Muscle of back (tissue), 11 donors: Measurements from ENCODE around the gene EGFL7. TPM values are rescaled to one million over a fixed set of nuclear protein-coding genes. Genes with fewer than 3 reads are reported as not detected.

Experiments
- DNase-seq, 3 donors: peaks; one replicate each; pipeline versions ENCODE4 v3.0.0 to v3.0.0-alpha.2; 2013
- polyA plus RNA-seq, 10 donors: library from polyadenylated mRNA; unstranded; fragments of 120-200 nt; gene quantifications; one replicate each; pipeline ENCODE4 v1.2.1, GENCODE V29; 2013; ENCODE audit not compliant: insufficient read length in 10 of 10

The EGFL7 gene
- polyA plus RNA-seq, 10 donors, result 45.3 to 73.9 (median 55.6) TPM

- no peak for DNase-seq
These were observed 52.2 kb downstream of the EGFL7 start for GRCh38 chr9:136714893-136715274.

GRCh38 chr9:136717399-136717798, 54.7 kb downstream of the EGFL7 start:
- no peak for DNase-seq

- no peak for DNase-seq
These were observed 55.9 kb downstream of the EGFL7 start for GRCh38 chr9:136718345-136719194.

GRCh38 chr9:136719195-136719880, 56.6 kb downstream of the EGFL7 start:
- DNase-seq, result no peak

GRCh38 chr9:136720251-136720897, 57.7 kb downstream of the EGFL7 start:
- DNase-seq, result peak in 2 of 3 donors; percentile 87 to 93

GRCh38 chr9:136720898-136721338, 58.2 kb downstream of the EGFL7 start:
- DNase-seq, result peak in 1 of 3 donors; percentile 48

GRCh38 chr9:136721339-136722092, 58.8 kb downstream of the EGFL7 start:
- no peak for DNase-seq

Other genes with a start within 250 kb of the EGFL7 start
- 10 to 100 TPM in 6 of 10 donors, 1 to 10 TPM in 4; 7.4 to 12.8 (median 10.4) TPM for gene INPP5E, start 223.1 kb upstream of the EGFL7 start, polyA plus RNA-seq
- 10 to 100 TPM; 31.4 to 50.7 (median 37.5) TPM for gene SEC16A, start 179.9 kb upstream of the EGFL7 start, polyA plus RNA-seq
- gene NOTCH1, start 116.9 kb upstream of the EGFL7 start, polyA plus RNA-seq, result 10 to 100 TPM; 16.5 to 34.7 (median 21.4) TPM
- 10 to 100 TPM in 7 of 10 donors, 1 to 10 TPM in 3; 7.2 to 15.7 (median 11.3) TPM for gene AGPAT2, start 24.5 kb downstream of the EGFL7 start, polyA plus RNA-seq
- 10 to 100 TPM; 12.0 to 23.5 (median 15.4) TPM for gene DIPK1B, start 49.7 kb downstream of the EGFL7 start, polyA plus RNA-seq
- 10 to 100 TPM in 3 of 10 donors, 1 to 10 TPM in 7; 2.4 to 17.8 (median 8.8) TPM for gene LCN10, start 80.0 kb downstream of the EGFL7 start, polyA plus RNA-seq
- under 1 TPM in 1 of 10 donors, not detected in 9; 0.33 TPM for gene LCN6, start 85.6 kb downstream of the EGFL7 start, polyA plus RNA-seq
- 10 to 100 TPM in 2 of 10 donors, 1 to 10 TPM in 8; 1.1 to 10.8 (median 7.8) TPM for gene LCN8, start 95.3 kb downstream of the EGFL7 start, polyA plus RNA-seq
- under 1 TPM; 0.22 to 0.95 (median 0.52) TPM for gene LCN15, start 101.6 kb downstream of the EGFL7 start, polyA plus RNA-seq
- gene TMEM141, start 128.4 kb downstream of the EGFL7 start, polyA plus RNA-seq, result 10 to 100 TPM; 24.8 to 43.7 (median 34.1) TPM
- 1 to 10 TPM; 1.1 to 3.3 (median 1.9) TPM for gene CCDC183, start 133.4 kb downstream of the EGFL7 start, polyA plus RNA-seq
- gene RABL6, start 145.0 kb downstream of the EGFL7 start, polyA plus RNA-seq, result 10 to 100 TPM; 41.0 to 59.7 (median 50.7) TPM
- 1 to 10 TPM; 1.3 to 2.1 (median 1.7) TPM for gene AJM1, start 179.6 kb downstream of the EGFL7 start, polyA plus RNA-seq
- gene PHPT1, start 186.5 kb downstream of the EGFL7 start, polyA plus RNA-seq, result 100 to 1,000 TPM in 4 of 10 donors, 10 to 100 TPM in 6; 63.9 to 118 (median 81.7) TPM
- 1 to 10 TPM; 2.0 to 5.6 (median 3.9) TPM for gene MAMDC4, start 189.4 kb downstream of the EGFL7 start, polyA plus RNA-seq
- 100 to 1,000 TPM; 236 to 394 (median 310) TPM for gene EDF1, start 203.4 kb downstream of the EGFL7 start, polyA plus RNA-seq
- gene TRAF2, start 223.6 kb downstream of the EGFL7 start, polyA plus RNA-seq, result 10 to 100 TPM in 2 of 10 donors, 1 to 10 TPM in 8; 8.1 to 10.7 (median 9.6) TPM